Measurements from ENCODE around the gene KCNF1. TPM values are rescaled to one million over a fixed set of nuclear protein-coding genes. Genes with fewer than 3 reads are reported as not detected.

KCNF1 gene
- total RNA-seq, 1 donor from 2014 or later = not detected

- no peak overlapping the region for H3K27ac ChIP-seq
- intact Hi-C loops (cut with DNase I) = no loop called here
- no peak for ATAC-seq
- H3K4me3 ChIP-seq = no peak overlapping the region
- DNase-seq = no peak
- H3K4me1 ChIP-seq = peaks cover 6% of the 10 kb centered on the region
- no peaks in the 10 kb centered on the region for H3K36me3 ChIP-seq
- peaks cover 23% of the 10 kb centered on the region for H3K27me3 ChIP-seq (ENCODE audit: low read depth)
- no peaks in the 10 kb centered on the region for H3K9me3 ChIP-seq
- TF ChIP-seq CTCF (IDR thresholded peaks at IDR 0.05) = peak; percentile 13
Observed at GRCh38 chr2:10864861-10865636, 46.7 kb upstream of the KCNF1 start.

GRCh38 chr2:10865841-10866240 lies 45.9 kb upstream of the KCNF1 start:
- no peak for TF ChIP-seq CTCF (IDR thresholded peaks at IDR 0.05)
- ATAC-seq (no peak), DNase-seq (no peak)
- Histone ChIP-seq H3K36me3 (no peaks in the 10 kb centered on the region), H3K4me1 (peaks cover 6% of the 10 kb centered on the region), H3K27me3 (ENCODE audit: low read depth) (peaks cover 23% of the 10 kb centered on the region), H3K27ac (no peak overlapping the region), H3K9me3 (no peaks in the 10 kb centered on the region), H3K4me3 (no peak overlapping the region)
- intact Hi-C loops (cut with DNase I) = no loop called here

- no peak overlapping the region for H3K27ac ChIP-seq
Observed at GRCh38 chr2:10867692-10868420, 43.9 kb upstream of the KCNF1 start.

GRCh38 chr2:10868465-10869314 lies 43.0 kb upstream of the KCNF1 start:
- peaks cover 17% of the 10 kb centered on the region for H3K27me3 ChIP-seq (ENCODE audit: low read depth)
- H3K9me3 ChIP-seq = peaks cover 4% of the 10 kb centered on the region
- TF ChIP-seq CTCF (IDR thresholded peaks at IDR 0.05) = no peak
- ATAC-seq = peak in 1 of 2 donors; percentile 13
- H3K27ac ChIP-seq = no peak overlapping the region
- intact Hi-C loops (cut with DNase I) = no loop called here
- no peaks in the 10 kb centered on the region for H3K36me3 ChIP-seq
- H3K4me1 ChIP-seq = peaks cover 6% of the 10 kb centered on the region
- no peak overlapping the region for H3K4me3 ChIP-seq
- DNase-seq = no peak

More at GRCh38 chr2:10867692-10868420, 43.9 kb upstream of the KCNF1 start:
- Histone ChIP-seq H3K9me3 (peaks cover 4% of the 10 kb centered on the region), H3K4me3 (no peak overlapping the region), H3K36me3 (no peaks in the 10 kb centered on the region), H3K4me1 (peaks cover 6% of the 10 kb centered on the region), H3K27me3 (ENCODE audit: low read depth) (peaks cover 20% of the 10 kb centered on the region)
- ATAC-seq (no peak), DNase-seq (no peak)
- intact Hi-C loops (cut with DNase I) = no loop called here
- TF ChIP-seq CTCF (IDR thresholded peaks at IDR 0.05) = no peak

- H3K36me3 ChIP-seq = no peaks in the 10 kb centered on the region
- H3K4me1 ChIP-seq = no peaks in the 10 kb centered on the region
- DNase-seq = no peak
- intact Hi-C loops (cut with DNase I) = no loop called here
- no peak overlapping the region for H3K4me3 ChIP-seq
- H3K9me3 ChIP-seq = peaks cover 4% of the 10 kb centered on the region
- TF ChIP-seq CTCF (IDR thresholded peaks at IDR 0.05) = no peak
- no peak for ATAC-seq
- no peak overlapping the region for H3K27ac ChIP-seq
- H3K27me3 ChIP-seq (ENCODE audit: low read depth) = peaks cover 3% of the 10 kb centered on the region
Observed at GRCh38 chr2:10871978-10872377, 39.8 kb upstream of the KCNF1 start.

All from lower lobe of right lung (tissue), 2 donors.